ENCODE measurements around the gene NCOA5.

The NCOA5 gene

GRCh38 chr20:46013829-46014516 lies 75.8 kb downstream of the NCOA5 start (continued):
- peak; percentile 85 for TF ChIP-seq ZNF561 (tag by site-specific recombination; IDR thresholded peaks at IDR 0.05; ENCODE audit: borderline replicate concordance)
- TF ChIP-seq ZNF558 (tag by site-specific recombination; IDR thresholded peaks at IDR 0.05), result no peak
- no peak for TF ChIP-seq ZNF18 (tag by site-specific recombination; IDR thresholded peaks at IDR 0.05)
- TF ChIP-seq ZNF266 (tag by site-specific recombination; IDR thresholded peaks at IDR 0.05; ENCODE audit: low read depth), result no peak
- TF ChIP-seq ZNF548 (tag by site-specific recombination; IDR thresholded peaks at IDR 0.05), result no peak
- no peak for TF ChIP-seq ZNF626 (tag by site-specific recombination; IDR thresholded peaks at IDR 0.05)
- TF ChIP-seq ZXDB (tag by site-specific recombination; IDR thresholded peaks at IDR 0.05), result peak; percentile 98
- TF ChIP-seq ZNF776 (tag by site-specific recombination; IDR thresholded peaks at IDR 0.05; ENCODE audit: borderline replicate concordance), result no peak
- TF ChIP-seq, protein P1, sequence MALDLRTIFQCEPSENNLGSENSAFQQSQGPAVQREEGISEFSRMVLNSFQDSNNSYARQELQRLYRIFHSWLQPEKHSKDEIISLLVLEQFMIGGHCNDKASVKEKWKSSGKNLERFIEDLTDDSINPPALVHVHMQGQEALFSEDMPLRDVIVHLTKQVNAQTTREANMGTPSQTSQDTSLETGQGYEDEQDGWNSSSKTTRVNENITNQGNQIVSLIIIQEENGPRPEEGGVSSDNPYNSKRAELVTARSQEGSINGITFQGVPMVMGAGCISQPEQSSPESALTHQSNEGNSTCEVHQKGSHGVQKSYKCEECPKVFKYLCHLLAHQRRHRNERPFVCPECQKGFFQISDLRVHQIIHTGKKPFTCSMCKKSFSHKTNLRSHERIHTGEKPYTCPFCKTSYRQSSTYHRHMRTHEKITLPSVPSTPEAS (tag by site-specific recombination; IDR thresholded peaks at IDR 0.05), result no peak; the same call in 1 of the 2 replicates
- TF ChIP-seq ZBTB26 (tag by site-specific recombination; optimal IDR thresholded peaks at IDR 0.05), result peak; percentile 80
- no peak for TF ChIP-seq MEIS1 (CRISPR knock-in tag; IDR thresholded peaks at IDR 0.05; ENCODE audit: borderline replicate concordance)
- TF ChIP-seq ZNF341 (tag by site-specific recombination; IDR thresholded peaks at IDR 0.05; ENCODE audit: low read depth), result peak; percentile 50
- TF ChIP-seq ZNF114 (tag by site-specific recombination; IDR thresholded peaks at IDR 0.05), result no peak
- peak; percentile 90 for TF ChIP-seq ZNF692 (tag by site-specific recombination; IDR thresholded peaks at IDR 0.05)
- no peak for TF ChIP-seq ZNF624 (tag by site-specific recombination; IDR thresholded peaks at IDR 0.05)
- no peak for TF ChIP-seq ZNF529 (tag by site-specific recombination; IDR thresholded peaks at IDR 0.05; ENCODE audit: insufficient replicate concordance)
- no peak for TF ChIP-seq ZSCAN23 (tag by site-specific recombination; IDR thresholded peaks at IDR 0.05)
- peak; percentile 44; the same call in 1 of the 2 replicates for TF ChIP-seq BCL11A (tag by site-specific recombination; IDR thresholded peaks at IDR 0.05; ENCODE audit: low read depth)
- no peak for TF ChIP-seq PRDM1 (tag by site-specific recombination; IDR thresholded peaks at IDR 0.05)
- TF ChIP-seq HOXC10 (CRISPR knock-in tag; IDR thresholded peaks at IDR 0.05), result no peak
- no peak for TF ChIP-seq ZNF274 (IDR thresholded peaks at IDR 0.05; ENCODE audit: low read length)
- no peak for TF ChIP-seq ZNF274 (tag by site-specific recombination; IDR thresholded peaks at IDR 0.05; ENCODE audit: borderline replicate concordance)
- no peak for TF ChIP-seq ZNF488 (tag by site-specific recombination; IDR thresholded peaks at IDR 0.05)
- TF ChIP-seq ZNF202 (tag by site-specific recombination; IDR thresholded peaks at IDR 0.05; ENCODE audit: borderline replicate concordance), result no peak
- TF ChIP-seq ZNF146 (tag by site-specific recombination; IDR thresholded peaks at IDR 0.05), result no peak
- peak; percentile 91 for TF ChIP-seq ZBTB8A (tag by site-specific recombination; IDR thresholded peaks at IDR 0.05)
- no peak for TF ChIP-seq ZFP41 (tag by site-specific recombination; IDR thresholded peaks at IDR 0.05; ENCODE audit: borderline replicate concordance)
- no peak for TF ChIP-seq ZNF354C (tag by site-specific recombination; IDR thresholded peaks at IDR 0.05; ENCODE audit: borderline replicate concordance, low read depth)
- no peak for TF ChIP-seq MYNN (tag by site-specific recombination; IDR thresholded peaks at IDR 0.05; ENCODE audit: borderline replicate concordance)
- TF ChIP-seq SP3 (tag by site-specific recombination; IDR thresholded peaks at IDR 0.05), result peak; percentile 67
- peak; percentile 40; the same call in 1 of the 2 replicates for TF ChIP-seq ZNF423 (tag by site-specific recombination; IDR thresholded peaks at IDR 0.05)
- no peak for TF ChIP-seq OVOL3 (tag by site-specific recombination; IDR thresholded peaks at IDR 0.05)
- TF ChIP-seq KLF9 (tag by site-specific recombination; IDR thresholded peaks at IDR 0.05; ENCODE audit: low read depth), result peak; percentile 42
- no peak for TF ChIP-seq ZNF23 (tag by site-specific recombination; IDR thresholded peaks at IDR 0.05; ENCODE audit: borderline replicate concordance)
- no peak for TF ChIP-seq BCL11B (tag by site-specific recombination; IDR thresholded peaks at IDR 0.05; ENCODE audit: low read depth)
- peak; percentile 9; the same call in 1 of the 2 replicates for TF ChIP-seq ZSCAN30 (tag by site-specific recombination; IDR thresholded peaks at IDR 0.05)

All from HEK293 (cell line).